HUDEP-2 (cell line): Measurements from ENCODE around the gene CD81.
"Not testable (repeated sequence)": the region's sequence is repeated elsewhere in the genome, so short reads cannot be mapped to it uniquely, and the experiment has no call there.

Source experiments
- DNase-seq, 76 experiments: peaks; one replicate each; lab custom pipeline; 2025; ENCODE audit not compliant: unreplicated experiment in 76 of 76; lab: John Stamatoyannopoulos, UW

Gene CD81

GRCh38 chr11:2355000-2355644 lies 22.0 kb upstream of the CD81 start:
- DNase-seq: no peak

GRCh38 chr11:2357246-2357645 lies 19.9 kb upstream of the CD81 start:
- no peak for DNase-seq

GRCh38 chr11:2357651-2358050 lies 19.5 kb upstream of the CD81 start:
- DNase-seq: not testable (repeated sequence)

- DNase-seq: no peak
Measured at GRCh38 chr11:2358754-2359442, 18.2 kb upstream of the CD81 start.

GRCh38 chr11:2359557-2359956 lies 17.6 kb upstream of the CD81 start:
- no peak for DNase-seq

GRCh38 chr11:2360081-2360642 lies 16.9 kb upstream of the CD81 start:
- DNase-seq: no peak

GRCh38 chr11:2361565-2361964 lies 15.5 kb upstream of the CD81 start:
- no peak for DNase-seq

GRCh38 chr11:2362414-2362813 lies 14.7 kb upstream of the CD81 start:
- no peak for DNase-seq

- no peak for DNase-seq
Measured at GRCh38 chr11:2363130-2363529, 14.0 kb upstream of the CD81 start.

- no peak for DNase-seq
Measured at GRCh38 chr11:2363577-2364370, 13.3 kb upstream of the CD81 start.

- not testable (repeated sequence) for DNase-seq
Measured at GRCh38 chr11:2364386-2364785, 12.7 kb upstream of the CD81 start.

GRCh38 chr11:2365571-2366210 lies 11.4 kb upstream of the CD81 start:
- no peak for DNase-seq

GRCh38 chr11:2366276-2366675 lies 10.8 kb upstream of the CD81 start:
- DNase-seq: peak in 1 of 76 experiments; percentile 24

- no peak for DNase-seq
Measured at GRCh38 chr11:2366733-2367132, 10.4 kb upstream of the CD81 start.

GRCh38 chr11:2367266-2368160 lies 9.6 kb upstream of the CD81 start:
- DNase-seq: no peak

GRCh38 chr11:2368178-2368850 lies 8.8 kb upstream of the CD81 start:
- DNase-seq: no peak

- DNase-seq: no peak
Measured at GRCh38 chr11:2368851-2369180, 8.3 kb upstream of the CD81 start.

GRCh38 chr11:2369320-2369719 lies 7.8 kb upstream of the CD81 start:
- no peak for DNase-seq

- no peak for DNase-seq
Measured at GRCh38 chr11:2369896-2370295, 7.2 kb upstream of the CD81 start.
